Measurements from ENCODE around the gene ZC3H4. TPM values are rescaled to one million over a fixed set of nuclear protein-coding genes. Genes with fewer than 3 reads are reported as not detected.

Gene ZC3H4
- total RNA-seq, 4 donors from 2014 or later = 22.5 to 28.7 (median 24.9) TPM

DNA sequence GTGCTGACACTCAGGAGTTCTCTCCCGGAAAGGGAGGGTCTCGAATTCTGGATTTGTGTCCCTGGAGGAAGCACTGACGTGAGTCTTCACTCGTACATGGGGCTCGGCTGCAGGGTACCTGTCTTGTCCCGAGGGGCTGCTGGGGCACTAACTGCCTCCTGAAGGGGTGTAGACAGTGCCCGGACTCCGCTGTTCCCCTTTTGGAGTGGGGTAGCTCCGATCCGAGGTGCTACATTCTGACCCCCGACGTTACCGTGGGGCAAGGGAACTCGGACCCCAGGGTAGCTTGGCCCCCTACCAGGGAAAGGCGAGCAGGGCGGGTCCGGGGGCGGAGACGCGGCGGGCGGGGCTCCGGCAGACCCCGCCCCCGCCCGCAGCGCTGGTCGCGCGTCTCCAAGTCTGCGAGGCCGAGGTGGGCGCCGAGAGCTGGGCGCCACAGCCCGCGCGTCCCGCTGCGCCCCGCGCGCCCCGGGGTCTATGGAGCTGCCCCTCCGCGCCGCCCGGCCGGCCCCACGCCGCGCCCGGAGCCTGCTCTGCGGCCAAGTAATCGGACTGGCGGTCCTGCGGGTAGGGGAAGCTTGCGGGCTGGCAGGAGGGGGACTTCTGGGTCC lies 94.0 kb downstream of the ZC3H4 start, which contains the start of gene NPAS1:
NPAS1 (plus strand) TSS at position 407 of the 611 bp plus-strand sequence. CDS start 1,211 bp downstream, outside the sequence.
- Histone ChIP-seq H3K9me3 (no peaks in the 10 kb centered on the region), H3K27ac (no peak within 1 kb of the TSS), H3K27me3 (peaks cover 59% of the 10 kb centered on the region), H3K4me3 (peak within 1 kb of the TSS in 1 of 2 donors; percentile 36), H3K36me3 (no peaks in the 10 kb centered on the region), H3K4me1 (peaks cover 0 to 38% (median 23%) of the 10 kb centered on the region in 3 donors)
- TF ChIP-seq POLR2A (IDR thresholded peaks at IDR 0.05) (no peak), POLR2AphosphoS5 (IDR thresholded peaks at IDR 0.05) (no peak), EP300 (IDR thresholded peaks at IDR 0.05) (no peak)
- TF ChIP-seq, protein P1, sequence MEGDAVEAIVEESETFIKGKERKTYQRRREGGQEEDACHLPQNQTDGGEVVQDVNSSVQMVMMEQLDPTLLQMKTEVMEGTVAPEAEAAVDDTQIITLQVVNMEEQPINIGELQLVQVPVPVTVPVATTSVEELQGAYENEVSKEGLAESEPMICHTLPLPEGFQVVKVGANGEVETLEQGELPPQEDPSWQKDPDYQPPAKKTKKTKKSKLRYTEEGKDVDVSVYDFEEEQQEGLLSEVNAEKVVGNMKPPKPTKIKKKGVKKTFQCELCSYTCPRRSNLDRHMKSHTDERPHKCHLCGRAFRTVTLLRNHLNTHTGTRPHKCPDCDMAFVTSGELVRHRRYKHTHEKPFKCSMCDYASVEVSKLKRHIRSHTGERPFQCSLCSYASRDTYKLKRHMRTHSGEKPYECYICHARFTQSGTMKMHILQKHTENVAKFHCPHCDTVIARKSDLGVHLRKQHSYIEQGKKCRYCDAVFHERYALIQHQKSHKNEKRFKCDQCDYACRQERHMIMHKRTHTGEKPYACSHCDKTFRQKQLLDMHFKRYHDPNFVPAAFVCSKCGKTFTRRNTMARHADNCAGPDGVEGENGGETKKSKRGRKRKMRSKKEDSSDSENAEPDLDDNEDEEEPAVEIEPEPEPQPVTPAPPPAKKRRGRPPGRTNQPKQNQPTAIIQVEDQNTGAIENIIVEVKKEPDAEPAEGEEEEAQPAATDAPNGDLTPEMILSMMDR (IDR thresholded peaks at IDR 0.05) = no peak
- WGBS, 2 donors (ENCODE audit: low coverage in 1 of 2) = no CpG with 5 or more reads among the region's 58 CpGs
- ATAC-seq = peak; percentile 25

DNA sequence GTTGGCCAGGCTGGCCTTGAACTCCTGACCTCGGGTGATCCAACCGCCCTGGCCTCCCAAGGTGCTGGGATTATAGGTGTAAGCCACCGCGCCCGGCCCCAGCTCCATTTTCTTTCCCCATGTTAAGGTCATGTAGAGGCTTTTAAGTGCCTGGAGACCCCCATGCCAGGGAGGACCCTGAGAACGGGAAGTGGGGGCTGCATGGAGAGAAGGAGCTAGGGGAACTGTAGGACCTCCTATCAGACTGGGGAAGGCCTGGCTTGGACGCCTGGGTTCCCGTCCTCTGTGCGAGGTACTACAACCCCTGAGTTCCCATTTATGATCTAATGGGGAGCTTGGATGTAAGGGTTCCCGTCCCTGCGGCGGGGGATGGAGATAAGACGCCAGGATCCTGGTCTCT lies 94.7 kb downstream of the ZC3H4 start:
- Histone ChIP-seq H3K4me3 (no peak overlapping the region), H3K27me3 (peaks cover 53% of the 10 kb centered on the region), H3K36me3 (no peaks in the 10 kb centered on the region), H3K4me1 (peaks cover 0 to 38% (median 23%) of the 10 kb centered on the region in 3 donors), H3K9me3 (no peaks in the 10 kb centered on the region), H3K27ac (no peak overlapping the region)
- WGBS, 2 donors (ENCODE audit: low coverage in 1 of 2) = no CpG with 5 or more reads among the region's 13 CpGs
- no peak for TF ChIP-seq POLR2A (IDR thresholded peaks at IDR 0.05)
- TF ChIP-seq, protein P1 (IDR thresholded peaks at IDR 0.05) = no peak
- TF ChIP-seq EP300 (IDR thresholded peaks at IDR 0.05) = no peak
- no peak for TF ChIP-seq POLR2AphosphoS5 (IDR thresholded peaks at IDR 0.05)
- no peak for ATAC-seq

Other genes with a start within 250 kb of the ZC3H4 start
- gene NPAS1, start 93.9 kb downstream of the ZC3H4 start, total RNA-seq = under 1 TPM in 1 of 4 donors, not detected in 3; 0.85 TPM
- gene TMEM160, start 65.2 kb downstream of the ZC3H4 start, total RNA-seq = 10 to 100 TPM in 3 of 4 donors, 1 to 10 TPM in 1; 7.3 to 55.6 (median 33.4) TPM
- gene SAE1, start 17.1 kb upstream of the ZC3H4 start, total RNA-seq = 100 to 1,000 TPM; 134 to 157 (median 153) TPM
- 10 to 100 TPM in 2 of 4 donors, 1 to 10 TPM in 2; 3.6 to 11.4 (median 10.2) TPM for gene BBC3, start 117.4 kb upstream of the ZC3H4 start, total RNA-seq
- gene CCDC9, start 142.7 kb upstream of the ZC3H4 start, total RNA-seq = 10 to 100 TPM; 17.3 to 36.9 (median 28.5) TPM
- gene INAFM1, start 161.1 kb upstream of the ZC3H4 start, total RNA-seq = 10 to 100 TPM in 2 of 4 donors, 1 to 10 TPM in 2; 5.0 to 14.7 (median 11.7) TPM
- gene C5AR1, start 196.1 kb upstream of the ZC3H4 start, total RNA-seq = 10 to 100 TPM in 1 of 4 donors, 1 to 10 TPM in 3; 1.4 to 19.7 (median 7.0) TPM
- gene C5AR2, start 218.4 kb upstream of the ZC3H4 start, total RNA-seq = 1 to 10 TPM in 2 of 4 donors, under 1 TPM in 2; 0.15 to 2.3 (median 1.2) TPM
- 10 to 100 TPM in 2 of 4 donors, 1 to 10 TPM in 2; 8.7 to 16.0 (median 12.3) TPM for gene DHX34, start 235.5 kb upstream of the ZC3H4 start, total RNA-seq

Measured in gastroesophageal sphincter (tissue), 4 donors.